Progenitor cell of endocrine pancreas (in vitro differentiated cells): ENCODE measurements around the gene DRD3. TPM values are rescaled to one million over a fixed set of nuclear protein-coding genes. Genes with fewer than 3 reads are reported as not detected.

ENCODE experiments used
- DNase-seq: peaks from one replicate; pipeline ENCODE4 v3.0.0; 2021; ENCODE audit warnings: low spot score; ENCODE audit not compliant: unreplicated experiment
- H3K27ac Mint-ChIP-seq: 2 replicates; pipeline ENCODE4 v1.8.0; 2021; ENCODE audit warnings: mild to moderate bottlenecking, moderate library complexity, mixed read lengths
- H3K27me3 Mint-ChIP-seq: 2 replicates; pipeline ENCODE4 v1.8.0; 2021; ENCODE audit warnings: mixed read lengths
- H3K36me3 Mint-ChIP-seq: 2 replicates; pipeline ENCODE4 v1.8.0; 2022; ENCODE audit warnings: mixed read lengths; ENCODE audit not compliant: insufficient read depth
- H3K4me1 Mint-ChIP-seq: 2 replicates; pipeline ENCODE4 v1.8.0; 2021; ENCODE audit warnings: low read depth, mixed read lengths
- H3K4me3 Mint-ChIP-seq: 2 replicates; pipeline ENCODE4 v1.8.0; 2021; ENCODE audit warnings: low read depth, mild to moderate bottlenecking, moderate library complexity, mixed read lengths
- H3K9me3 Mint-ChIP-seq: 2 replicates; pipeline ENCODE4 v1.8.0; 2021; ENCODE audit warnings: low read depth, mixed read lengths
- CTCF ChIP-seq: fragments of 200-600 bp; sonication (generic); IDR thresholded peaks from one replicate; pipeline ENCODE4 v1.5.0; 2021; ENCODE audit warnings: antibody characterized with exemption, mild to moderate bottlenecking; ENCODE audit not compliant: unreplicated experiment
- total RNA-seq: library from RNA; stranded (reverse); gene quantifications from 2 replicates; pipeline ENCODE4 v1.2.1, GENCODE V29; 2021

DRD3 gene
- total RNA-seq, 1 donor from 2014 or later = not detected

GRCh38 chr3:114139836-114140235 is 39.0 kb downstream of the DRD3 start:
- TF ChIP-seq CTCF = no peak
- no peak for DNase-seq
- no peaks in the 10 kb centered on the region for H3K36me3 Mint-ChIP-seq
- no peaks in the 10 kb centered on the region for H3K27me3 Mint-ChIP-seq
- no peaks in the 10 kb centered on the region for H3K4me1 Mint-ChIP-seq
- no peaks in the 10 kb centered on the region for H3K9me3 Mint-ChIP-seq
- no peak overlapping the region for H3K27ac Mint-ChIP-seq
- no peak overlapping the region for H3K4me3 Mint-ChIP-seq

GRCh38 chr3:114133947-114134346 is 44.9 kb downstream of the DRD3 start:
- TF ChIP-seq CTCF = no peak
- H3K27me3 Mint-ChIP-seq = no peaks in the 10 kb centered on the region
- H3K27ac Mint-ChIP-seq = no peak overlapping the region
- DNase-seq = no peak
- no peaks in the 10 kb centered on the region for H3K4me1 Mint-ChIP-seq
- no peak overlapping the region for H3K4me3 Mint-ChIP-seq
- H3K36me3 Mint-ChIP-seq = no peaks in the 10 kb centered on the region
- H3K9me3 Mint-ChIP-seq = no peaks in the 10 kb centered on the region

- TF ChIP-seq CTCF = no peak
- H3K9me3 Mint-ChIP-seq = no peaks in the 10 kb centered on the region
- no peaks in the 10 kb centered on the region for H3K36me3 Mint-ChIP-seq
- H3K4me1 Mint-ChIP-seq = no peaks in the 10 kb centered on the region
- no peak overlapping the region for H3K27ac Mint-ChIP-seq
- no peak for DNase-seq
- H3K27me3 Mint-ChIP-seq = no peaks in the 10 kb centered on the region
- H3K4me3 Mint-ChIP-seq = no peak overlapping the region
Observed at GRCh38 chr3:114132500-114132899, 46.4 kb downstream of the DRD3 start.

DNA sequence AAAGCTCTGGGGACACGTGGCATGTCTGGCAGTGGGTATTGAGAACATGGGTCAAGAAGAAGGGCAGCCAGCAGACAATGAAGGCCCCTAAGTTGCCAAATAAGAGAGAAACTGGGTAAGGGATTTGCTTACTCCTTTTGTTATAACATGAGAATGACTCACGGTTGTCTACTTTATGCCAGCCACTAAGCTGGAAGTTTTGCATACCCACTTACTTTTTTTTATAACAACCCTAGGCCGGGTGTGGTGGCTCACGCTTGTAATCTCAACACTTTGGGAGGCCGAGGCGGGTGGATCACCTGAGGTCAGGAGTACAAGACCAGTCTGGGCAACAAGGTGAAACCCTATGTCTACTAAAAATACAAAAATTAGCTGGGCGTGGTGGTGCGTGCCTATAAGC is 50.0 kb downstream of the DRD3 start:
- Mint-ChIP-seq H3K4me1 (no peaks in the 10 kb centered on the region), H3K9me3 (no peaks in the 10 kb centered on the region), H3K27ac (no peak overlapping the region)

GRCh38 chr3:114128231-114128630 is 50.6 kb downstream of the DRD3 start:
- Mint-ChIP-seq H3K9me3 (no peaks in the 10 kb centered on the region), H3K4me1 (no peaks in the 10 kb centered on the region), H3K27me3 (no peaks in the 10 kb centered on the region), H3K36me3 (no peaks in the 10 kb centered on the region), H3K27ac (no peak overlapping the region), H3K4me3 (no peak overlapping the region)
- TF ChIP-seq CTCF = no peak
- DNase-seq = no peak

More for the DNA sequence above, 50.0 kb downstream of the DRD3 start:
- DNase-seq = no peak
- no peaks in the 10 kb centered on the region for H3K36me3 Mint-ChIP-seq
- no peak overlapping the region for H3K4me3 Mint-ChIP-seq
- no peaks in the 10 kb centered on the region for H3K27me3 Mint-ChIP-seq
- TF ChIP-seq CTCF = no peak
